NCI-H2171 (cell line): ENCODE data around the gene TPRG1.
A peak's percentile ranks its signal among the peaks of the same experiment; 100 is the strongest.

Source experiments
- DNase-seq: peaks from one replicate; lab custom pipeline; 2025; lab: John Stamatoyannopoulos, UW

Gene TPRG1, protein sequence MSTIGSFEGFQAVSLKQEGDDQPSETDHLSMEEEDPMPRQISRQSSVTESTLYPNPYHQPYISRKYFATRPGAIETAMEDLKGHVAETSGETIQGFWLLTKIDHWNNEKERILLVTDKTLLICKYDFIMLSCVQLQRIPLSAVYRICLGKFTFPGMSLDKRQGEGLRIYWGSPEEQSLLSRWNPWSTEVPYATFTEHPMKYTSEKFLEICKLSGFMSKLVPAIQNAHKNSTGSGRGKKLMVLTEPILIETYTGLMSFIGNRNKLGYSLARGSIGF

DNA sequence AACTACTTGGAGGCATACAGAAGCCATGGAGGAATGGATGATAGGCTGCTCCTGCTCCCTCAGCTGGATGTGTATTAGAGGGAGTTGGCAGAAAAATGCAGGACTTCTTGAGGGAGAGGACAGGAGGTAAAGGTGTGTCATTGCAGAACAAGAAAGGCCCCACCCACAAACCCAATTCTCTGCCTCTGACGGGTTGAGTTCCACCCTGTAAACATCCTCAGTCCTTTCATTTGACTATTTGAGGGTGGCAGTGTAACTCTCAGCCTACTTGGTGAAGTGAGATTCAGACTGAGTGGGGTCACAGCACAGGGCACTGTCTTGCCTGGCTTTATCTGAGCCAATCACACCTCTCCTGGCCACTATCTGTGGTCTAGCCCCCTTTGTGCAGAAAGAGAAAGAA lies at the start of gene TPRG1:
Gene TPRG1, plus strand, starts transcription at position 265 of the 400 bp plus-strand sequence. CDS start 35,414 bp downstream, outside the sequence.
- no peak for DNase-seq

DNA sequence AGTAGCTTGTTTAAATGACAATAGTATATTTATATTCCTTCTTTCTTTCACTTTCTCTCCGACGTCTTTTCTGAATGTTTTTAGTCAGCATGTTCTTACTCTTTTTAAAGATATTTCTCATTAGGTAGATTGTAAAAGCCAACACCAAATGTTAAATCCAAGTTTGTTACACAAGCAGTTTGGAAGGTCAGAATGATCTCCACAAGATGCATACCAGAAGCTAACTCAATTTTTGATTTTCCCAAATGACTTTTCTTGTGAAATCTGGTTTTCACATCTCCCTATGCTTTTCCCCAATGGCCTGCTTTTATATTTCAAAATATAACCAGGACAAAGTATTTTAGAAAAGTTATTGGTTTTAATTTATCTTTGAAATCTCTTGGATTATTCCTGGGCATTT lies 49.7 kb upstream of the TPRG1 start:
- no peak for DNase-seq

DNA sequence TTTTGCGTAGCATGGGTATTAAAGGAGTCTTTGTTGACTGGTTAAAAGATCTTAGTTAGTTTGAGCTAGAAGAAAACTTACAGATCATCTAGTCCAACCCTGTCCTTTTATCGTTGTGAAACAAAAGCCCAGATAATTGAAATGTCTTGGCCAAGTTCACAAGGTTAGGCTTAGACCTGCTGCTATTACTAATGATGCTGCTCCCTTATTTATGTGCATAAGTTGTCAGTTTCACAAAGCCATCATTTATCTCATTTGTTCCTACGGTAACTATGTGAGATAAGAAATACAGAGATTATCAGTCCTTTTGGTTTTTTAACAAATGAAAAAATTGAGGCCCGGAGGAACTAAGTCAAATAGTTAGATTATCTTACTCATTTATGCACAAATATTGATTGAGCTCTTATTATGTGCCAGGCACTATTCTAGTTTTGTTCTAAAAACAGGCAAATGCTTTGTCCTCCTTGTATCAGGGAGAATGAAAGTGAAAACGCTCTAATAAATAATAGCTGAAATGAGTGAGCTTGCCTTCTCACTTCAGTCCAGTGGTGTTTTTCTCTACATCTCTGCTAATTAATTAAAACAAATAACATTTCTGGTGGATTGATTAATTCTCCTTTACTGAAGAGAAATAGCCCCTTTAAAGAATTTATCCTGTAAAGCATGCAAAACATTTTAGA lies 49.1 kb upstream of the TPRG1 start:
- no peak for DNase-seq

DNA sequence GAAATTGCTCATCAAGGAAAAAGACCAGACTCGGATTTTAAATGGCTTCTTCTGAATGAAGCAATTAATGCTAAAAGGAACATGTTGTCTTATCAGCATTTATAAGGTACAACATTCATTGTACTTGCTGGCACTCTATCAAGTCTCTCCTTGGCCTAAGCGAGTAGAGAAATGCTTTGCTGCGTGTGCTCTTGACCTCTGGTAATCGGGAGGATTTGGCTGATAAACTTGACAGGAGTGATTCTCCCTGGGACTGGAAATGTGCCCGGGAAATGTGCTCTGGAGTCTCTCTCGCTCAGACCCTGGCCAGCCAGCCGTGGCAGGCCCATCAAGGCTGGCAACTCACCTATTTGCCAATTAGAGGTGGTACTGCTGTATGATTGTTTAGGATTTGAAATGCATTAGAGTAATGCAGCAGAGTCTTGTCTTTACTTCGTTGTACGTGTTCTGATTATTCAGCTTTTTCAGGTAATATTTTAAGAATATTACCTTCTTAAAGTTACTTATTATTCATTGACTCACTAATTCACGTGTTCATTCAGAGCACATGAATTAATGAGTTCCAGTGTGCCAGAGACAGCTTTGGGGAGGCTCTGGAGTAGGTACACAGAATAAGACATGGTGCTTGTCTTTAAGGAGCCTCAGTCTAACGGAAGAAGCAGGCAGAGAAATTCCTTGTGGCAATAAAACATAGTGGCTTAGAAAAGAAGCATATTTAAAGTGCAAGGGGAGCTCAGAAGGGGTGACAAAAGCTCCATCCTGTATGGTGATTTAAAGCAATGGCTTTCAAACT lies 48.0 kb upstream of the TPRG1 start:
- no peak for DNase-seq

DNA sequence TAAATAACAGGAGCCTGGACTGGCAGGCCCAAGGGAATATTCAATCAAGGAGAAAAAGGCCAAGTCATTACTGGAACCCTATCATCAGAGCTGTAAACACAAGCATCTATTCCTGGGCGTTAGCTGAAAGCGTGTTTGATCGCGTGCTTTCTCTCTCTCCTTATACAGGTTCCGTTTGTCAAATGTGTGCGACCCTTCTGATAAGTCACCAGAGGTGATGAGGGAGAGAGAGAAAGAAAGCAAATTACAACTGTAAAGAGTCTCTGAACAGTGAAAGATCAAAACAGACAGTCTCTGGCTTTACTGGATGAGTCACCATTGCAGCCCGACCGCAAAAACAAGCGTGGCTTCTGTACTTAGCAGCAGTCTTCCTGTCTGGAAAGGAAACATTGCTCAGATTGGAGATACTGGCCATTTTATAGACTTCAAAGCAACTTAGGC lies 39.5 kb upstream of the TPRG1 start:
- no peak for DNase-seq

DNA sequence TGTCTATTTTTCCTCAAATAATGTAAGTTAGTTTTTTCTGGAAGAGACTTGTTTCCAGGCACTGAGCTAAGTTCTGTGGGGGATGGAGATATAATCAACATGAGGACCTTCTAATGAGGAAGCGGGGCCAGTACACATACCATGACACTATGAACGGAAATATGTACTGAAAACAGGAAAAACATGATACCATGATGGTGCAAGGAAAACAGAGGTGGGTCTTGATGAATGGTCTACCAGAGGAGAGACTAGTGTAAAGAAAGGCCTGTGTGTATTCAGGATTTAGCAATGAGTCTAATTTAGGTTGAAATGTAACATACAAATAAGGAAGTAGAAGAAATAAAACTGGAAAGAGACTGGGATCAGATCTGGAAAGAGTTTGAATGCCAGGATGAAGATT lies 38.9 kb upstream of the TPRG1 start:
- DNase-seq = no peak

DNA sequence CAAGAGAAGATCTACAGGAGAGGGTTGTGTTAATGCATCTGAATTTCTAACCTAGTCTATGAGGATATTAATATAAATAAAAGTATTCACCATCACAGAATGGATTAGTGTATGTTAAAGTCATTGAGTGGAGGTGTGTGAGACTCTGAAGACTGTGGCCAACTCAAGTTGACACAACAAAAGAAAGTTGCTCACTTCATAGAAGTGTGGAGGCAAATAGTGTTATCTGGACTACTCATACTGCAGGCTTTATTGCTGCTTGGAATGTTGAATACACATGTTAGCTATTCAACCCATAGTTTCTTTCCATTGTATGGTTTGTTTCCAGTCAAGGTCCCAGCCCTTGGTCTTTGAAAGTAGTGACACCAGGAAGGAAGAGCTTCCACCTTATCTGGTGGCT lies 38.0 kb upstream of the TPRG1 start:
- no peak for DNase-seq

DNA sequence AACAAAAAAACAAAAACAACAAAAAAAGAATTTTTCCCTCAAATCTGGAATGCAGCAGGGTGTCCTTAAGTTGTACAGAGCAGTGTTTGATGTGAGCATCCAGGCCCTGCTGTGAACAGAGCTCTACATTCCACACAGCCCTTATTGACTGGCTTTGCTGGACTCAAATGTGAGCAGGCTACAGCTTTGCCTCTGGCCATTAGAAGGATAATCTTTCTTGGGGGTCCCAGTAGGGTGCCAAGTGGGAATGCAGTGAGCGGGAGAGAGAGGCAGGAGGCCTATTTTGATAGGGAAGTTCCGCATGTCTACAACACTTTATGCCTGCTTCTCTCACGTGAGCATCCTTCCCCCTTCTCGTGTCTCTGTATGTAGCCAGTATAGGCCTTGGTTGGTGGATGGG lies 34.4 kb upstream of the TPRG1 start:
- DNase-seq = no peak

DNA sequence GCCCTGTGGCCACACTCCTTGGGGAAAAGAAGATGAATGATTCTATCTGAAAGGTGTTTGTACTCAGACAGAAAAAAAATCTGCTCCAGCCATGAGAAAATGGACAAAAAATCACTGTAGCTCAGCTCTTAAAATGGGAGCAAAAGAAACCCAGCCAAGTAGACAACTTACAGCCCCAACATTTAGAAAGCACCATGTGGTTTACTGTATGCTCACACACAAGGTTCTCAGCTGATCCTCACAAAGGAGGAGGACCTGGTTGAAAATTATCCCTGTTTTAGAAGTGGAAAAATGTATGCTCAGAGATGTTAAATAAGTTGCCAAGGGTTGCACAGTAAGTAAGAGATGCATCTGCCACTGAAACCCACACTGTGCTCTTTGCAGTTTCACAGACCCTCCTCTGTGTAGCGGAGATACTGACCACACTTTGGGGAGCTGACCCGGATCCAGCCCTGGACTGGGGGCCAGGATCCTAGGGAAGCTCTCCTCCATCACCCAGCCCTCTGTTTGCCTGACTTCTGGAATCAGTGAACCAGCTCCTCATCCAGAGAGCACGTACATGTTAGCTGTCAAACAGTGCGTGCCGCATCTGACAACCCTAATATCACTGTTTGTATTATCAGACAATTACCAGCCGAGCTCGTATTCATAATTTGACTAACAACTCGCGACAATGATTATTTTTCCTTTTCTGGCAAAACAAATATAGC lies 32.7 kb upstream of the TPRG1 start:
- peak; percentile 65 for DNase-seq

DNA sequence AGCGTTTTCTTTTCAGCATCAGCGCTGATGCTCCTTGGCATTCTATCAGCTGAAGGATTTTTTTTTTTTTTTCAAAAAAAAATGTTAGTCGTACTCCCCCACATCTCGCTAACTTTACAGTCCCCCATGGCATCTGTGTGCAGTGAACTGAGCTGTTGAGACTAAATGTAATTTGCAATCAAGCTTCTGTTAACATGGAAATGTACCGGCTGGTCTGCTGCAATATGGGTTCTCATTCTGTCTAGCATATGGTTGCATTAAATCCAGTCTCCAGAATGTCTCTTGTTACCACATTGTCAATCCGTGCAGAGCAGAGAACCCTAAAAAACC lies 32.2 kb upstream of the TPRG1 start:
- peak; percentile 92 for DNase-seq

DNA sequence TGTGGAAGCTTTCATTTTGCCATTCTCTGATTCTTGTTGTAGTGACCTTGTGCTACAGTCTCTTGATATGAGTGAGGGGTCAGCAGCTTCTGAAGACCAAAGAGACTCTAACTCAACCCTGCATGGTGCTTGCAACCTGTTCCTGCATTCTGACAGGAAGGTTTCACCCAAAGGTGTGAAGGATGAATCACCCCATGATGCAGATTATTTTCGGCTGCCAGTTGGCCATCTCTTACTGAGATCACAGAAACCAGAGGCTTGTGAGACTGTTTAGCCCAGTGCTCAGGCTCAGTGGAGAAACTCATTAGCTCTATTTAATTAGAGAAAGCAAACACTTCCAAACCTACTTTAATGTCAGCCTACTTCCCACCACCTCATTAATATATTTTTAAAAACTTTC lies 29.2 kb upstream of the TPRG1 start:
- no peak for DNase-seq

DNA sequence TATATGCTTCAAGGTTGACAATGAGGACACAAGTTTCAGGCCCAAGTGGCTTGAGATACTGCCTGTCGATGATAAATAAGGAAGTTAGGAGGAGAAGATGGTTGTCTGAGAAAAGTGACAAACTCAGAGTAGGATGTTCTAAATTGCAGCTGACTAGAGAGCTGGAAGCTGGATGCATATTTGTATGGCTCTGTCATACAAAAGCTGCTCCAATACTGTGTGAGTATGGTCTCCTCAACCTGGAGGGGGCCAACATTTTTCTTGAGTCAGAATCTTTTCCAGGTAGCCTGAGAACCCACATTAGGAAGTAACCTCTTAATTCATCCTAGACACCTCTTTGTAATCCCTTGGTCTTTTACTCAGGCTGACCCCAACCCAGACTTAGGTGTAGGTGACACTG lies 28.4 kb upstream of the TPRG1 start:
- no peak for DNase-seq

DNA sequence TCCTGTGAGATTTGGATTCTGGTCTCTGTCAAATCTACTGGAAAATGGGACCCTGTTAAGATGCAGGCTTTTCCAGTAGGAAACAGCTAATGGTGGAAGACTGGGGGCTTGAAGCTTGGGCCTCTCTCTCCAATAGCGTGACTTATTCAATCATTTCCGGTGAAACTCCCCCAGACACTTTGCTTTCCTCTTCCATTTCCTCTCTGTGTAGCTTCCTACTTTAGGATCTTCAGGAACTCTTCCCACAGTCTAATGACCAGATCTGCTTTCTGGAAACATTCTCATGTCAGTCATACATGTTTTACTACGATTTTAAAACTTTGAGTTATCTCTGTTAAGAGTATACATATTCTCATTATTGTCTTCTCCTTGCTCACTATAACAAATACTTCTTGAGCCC lies 28.0 kb upstream of the TPRG1 start:
- DNase-seq = no peak

DNA sequence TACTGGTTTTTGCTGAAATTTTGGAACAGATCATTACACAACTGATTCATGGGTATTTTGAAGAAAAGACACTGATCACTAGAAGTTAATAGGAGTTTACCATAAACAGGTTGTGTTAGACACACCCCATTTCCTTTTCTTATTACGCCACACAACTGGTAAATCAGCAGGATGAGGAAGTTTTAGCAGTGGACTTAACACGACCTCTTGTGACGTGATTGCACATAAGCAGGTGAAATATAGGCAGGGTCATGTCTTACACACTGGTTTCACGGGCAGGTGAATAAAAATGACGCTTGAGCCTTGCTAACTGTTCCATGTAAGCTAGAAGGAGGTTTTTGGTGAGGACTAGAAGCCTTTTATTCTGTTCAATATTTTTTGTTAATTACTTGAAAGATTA lies 27.1 kb upstream of the TPRG1 start:
- peak; percentile 36 for DNase-seq

DNA sequence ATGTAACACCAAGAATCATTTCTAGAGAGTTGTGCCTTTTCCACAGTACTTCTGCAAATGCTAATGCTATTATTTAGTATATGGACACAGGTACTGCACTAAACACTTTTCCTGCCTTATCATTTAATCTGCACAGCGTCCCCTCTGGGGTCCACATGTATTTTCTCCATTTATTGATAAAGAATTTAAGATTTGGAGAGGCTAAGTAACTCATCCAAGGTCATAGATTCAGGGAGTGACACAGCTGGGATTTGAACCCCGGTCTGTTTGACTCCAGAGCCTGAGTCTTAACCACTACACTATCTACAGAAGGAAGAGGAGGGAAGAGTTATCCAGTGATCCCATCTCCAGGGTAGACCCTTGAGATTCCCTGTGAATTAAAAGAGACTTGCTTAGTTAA lies 24.9 kb upstream of the TPRG1 start:
- no peak for DNase-seq

DNA sequence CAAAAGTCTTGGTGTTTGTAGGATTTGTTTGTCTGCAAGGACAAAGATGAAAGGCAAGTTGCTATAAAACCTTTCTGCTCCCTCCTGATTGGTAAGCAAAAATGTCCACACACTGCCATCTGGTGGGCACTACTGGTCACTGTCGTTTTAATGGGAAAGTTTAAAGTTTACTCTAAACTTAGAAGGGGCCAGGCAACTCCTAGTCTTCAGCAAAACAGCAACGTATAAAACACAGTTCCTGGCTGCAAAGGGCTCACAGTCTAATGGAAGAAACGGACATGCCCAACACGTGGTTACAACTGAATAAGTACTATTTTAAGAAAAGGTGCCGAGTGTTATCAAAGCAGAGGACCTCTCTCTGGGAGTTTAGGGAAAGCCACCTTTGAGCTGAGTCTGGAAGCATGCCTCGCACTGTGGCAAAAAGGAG lies 23.7 kb upstream of the TPRG1 start:
- peak; percentile 28 for DNase-seq

DNA sequence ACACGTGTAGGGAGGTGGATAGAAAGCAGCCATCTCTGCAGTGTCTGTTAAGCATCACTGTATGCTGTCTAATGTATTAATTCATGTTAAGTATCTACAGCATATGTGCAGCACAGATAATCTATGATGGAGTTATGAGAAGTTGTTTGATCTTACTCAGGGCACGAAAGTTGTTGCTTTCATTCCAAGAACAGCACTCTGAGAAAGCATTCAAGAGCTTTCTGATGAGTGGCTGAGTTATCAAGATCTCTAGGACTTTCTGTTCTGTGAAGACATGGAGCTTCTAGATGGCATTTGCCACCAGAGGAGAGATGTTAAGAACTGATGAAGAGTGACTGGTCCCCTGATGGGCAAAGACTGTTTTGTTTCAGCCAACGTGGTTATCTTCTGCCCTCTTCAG lies 22.6 kb upstream of the TPRG1 start:
- DNase-seq = no peak

DNA sequence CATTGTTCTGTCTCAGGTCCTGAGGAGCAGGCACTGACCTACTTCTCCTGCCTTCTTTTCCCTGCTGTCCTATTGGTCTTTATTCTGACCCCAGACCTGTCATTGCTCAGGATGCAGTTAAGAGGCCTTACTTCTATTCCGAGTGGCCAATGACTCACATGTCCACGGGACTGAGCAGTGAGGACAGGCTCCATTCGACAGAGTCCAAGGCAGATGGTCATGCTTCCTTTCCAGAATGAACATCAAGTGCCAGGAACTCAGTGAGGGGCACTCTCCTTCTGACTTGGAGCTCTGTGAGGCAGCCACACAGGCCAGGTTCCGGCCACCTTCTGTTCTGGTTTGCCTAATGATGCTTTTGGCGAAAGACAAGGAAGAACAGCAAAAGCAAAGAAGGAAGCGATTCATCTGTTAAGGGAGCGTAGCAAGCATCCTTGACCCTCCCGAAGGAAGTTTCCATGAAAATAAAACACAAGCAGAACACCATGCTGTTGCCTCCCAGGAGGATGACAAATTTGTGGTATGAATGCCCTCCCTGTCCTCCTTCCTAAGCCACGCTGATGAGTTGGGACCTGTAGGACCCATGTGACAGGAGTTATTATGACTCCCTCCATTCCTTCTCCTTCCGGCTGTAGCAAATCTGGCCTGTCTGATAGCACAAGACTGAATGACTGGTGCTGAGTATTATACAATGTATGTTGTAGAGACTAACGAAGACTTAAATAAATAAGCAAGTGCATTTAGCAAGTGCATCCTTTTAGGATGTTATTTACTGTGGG lies 14.4 kb upstream of the TPRG1 start:
- no peak for DNase-seq

DNA sequence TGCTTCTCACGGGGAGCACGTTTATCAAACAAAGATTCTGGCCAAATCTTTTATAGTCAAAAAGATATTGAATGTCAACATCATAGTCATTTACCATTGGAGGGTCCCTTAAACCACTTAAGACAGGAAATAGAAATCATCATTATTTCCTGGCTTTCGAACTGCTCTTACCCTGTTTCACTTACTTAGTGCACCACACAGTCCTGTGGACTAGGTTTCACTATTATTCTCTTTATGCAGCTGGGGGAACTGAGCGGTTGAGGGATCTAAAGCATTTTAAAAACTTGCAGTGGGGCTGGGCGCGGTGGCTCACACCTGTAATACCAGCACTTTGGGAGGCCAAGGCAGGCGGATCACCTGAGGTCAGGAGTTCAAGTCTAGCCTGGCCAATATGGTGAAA lies 13.7 kb upstream of the TPRG1 start:
- DNase-seq = no peak

DNA sequence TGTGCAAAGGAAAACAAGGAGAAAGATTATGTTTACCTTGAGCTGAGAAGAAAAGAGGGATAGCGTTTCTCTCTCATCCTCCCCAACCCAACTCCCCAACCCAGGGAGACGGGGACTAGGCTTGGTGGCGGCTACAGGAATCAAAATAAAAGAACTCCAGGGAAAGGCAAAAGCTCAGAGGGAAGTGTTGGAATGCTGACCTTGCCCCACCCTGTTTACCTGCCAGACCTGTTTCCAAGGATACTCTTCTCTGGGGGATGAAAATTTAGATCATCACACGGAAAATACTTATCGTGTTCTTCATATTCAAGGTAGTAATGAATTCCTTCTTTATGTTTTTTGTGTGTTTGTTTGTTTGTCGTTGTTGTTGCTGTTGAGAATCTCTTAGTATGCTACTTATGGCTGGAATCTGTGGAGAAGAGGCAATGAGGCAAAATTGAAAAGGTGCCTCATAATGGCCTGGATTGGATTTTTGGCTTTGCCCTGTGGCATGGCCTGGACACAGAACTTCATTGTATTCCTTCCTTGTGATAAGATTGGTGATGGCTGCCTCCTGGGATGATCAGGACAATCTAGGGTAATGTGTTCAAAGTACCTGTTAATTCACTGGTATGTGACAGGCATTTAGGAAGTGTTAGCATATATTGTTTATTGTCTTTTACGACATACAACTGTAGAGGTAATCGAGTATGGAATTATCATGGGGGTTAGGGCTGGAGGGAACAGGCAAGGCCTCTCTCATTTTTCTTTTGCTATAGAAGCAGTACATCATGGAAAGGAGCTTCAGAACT lies 11.1 kb upstream of the TPRG1 start:
- no peak for DNase-seq

DNA sequence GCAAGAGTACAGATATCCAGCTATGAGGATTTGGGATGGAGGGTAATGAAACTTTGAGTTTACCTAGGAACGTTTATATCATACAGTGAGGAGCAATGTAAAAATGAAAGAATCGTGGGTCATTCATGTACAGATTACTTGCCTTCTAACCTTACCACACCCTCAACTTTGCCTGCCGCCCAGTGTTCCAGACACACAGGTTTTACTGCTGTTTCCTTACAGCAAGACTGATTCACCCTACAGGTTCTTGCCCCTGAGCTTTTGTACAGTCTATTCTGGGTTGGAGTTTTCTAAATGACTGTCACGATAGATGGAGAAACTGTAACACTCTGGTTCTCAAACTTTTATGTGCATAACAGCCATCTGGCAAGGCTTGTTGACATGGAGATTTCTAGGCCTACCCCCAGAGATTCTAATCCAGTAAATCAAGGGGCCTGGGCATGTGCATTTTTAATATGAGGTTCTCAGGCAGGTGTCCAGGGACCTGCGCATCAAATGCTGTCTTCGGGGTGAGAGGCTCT lies 6.6 kb upstream of the TPRG1 start:
- no peak for DNase-seq
